Ishikawa (cell line): Measurements from ENCODE around the gene CDK6.

Source experiments
- CEBPB ChIP-seq: IDR thresholded peaks from 2 replicates; pipeline ENCODE4 v1.6.1; 2012
- CREB1 ChIP-seq: IDR thresholded peaks from 2 replicates; pipeline ENCODE4 v1.6.1; 2012; ENCODE audit warnings: low read depth
- EGR1 ChIP-seq: IDR thresholded peaks from 2 replicates; pipeline ENCODE4 v1.6.1; 2012
- EP300 ChIP-seq: IDR thresholded peaks from 2 replicates; pipeline ENCODE4 v1.6.1; 2012; ENCODE audit warnings: borderline replicate concordance
- FOXM1 ChIP-seq: IDR thresholded peaks from 2 replicates; pipeline ENCODE4 v1.6.1; 2012; ENCODE audit warnings: low read depth, borderline replicate concordance
- NFIC ChIP-seq: IDR thresholded peaks from 2 replicates; pipeline ENCODE4 v1.6.1; 2012
- RAD21 ChIP-seq: IDR thresholded peaks from 2 replicates; pipeline ENCODE4 v1.6.1; 2012; ENCODE audit warnings: low read depth
- REST ChIP-seq: IDR thresholded peaks from 2 replicates; pipeline ENCODE4 v1.6.1; 2012; ENCODE audit warnings: low read depth, mild to moderate bottlenecking
- TAF1 ChIP-seq: IDR thresholded peaks from 2 replicates; pipeline ENCODE4 v1.6.1; 2012; ENCODE audit warnings: low read depth, mild to moderate bottlenecking
- TCF12 ChIP-seq: IDR thresholded peaks from 2 replicates; pipeline ENCODE4 v1.6.1; 2012; ENCODE audit warnings: low read depth
- TEAD4 ChIP-seq: IDR thresholded peaks from 2 replicates; pipeline ENCODE4 v1.6.1; 2012
- USF1 ChIP-seq: IDR thresholded peaks from 2 replicates; pipeline ENCODE4 v1.6.1; 2012
- YY1 ChIP-seq: IDR thresholded peaks from 2 replicates; pipeline ENCODE4 v1.6.1; 2012; ENCODE audit warnings: low read depth
- ZBTB7A ChIP-seq: IDR thresholded peaks from 2 replicates; pipeline ENCODE4 v1.6.1; 2012; ENCODE audit warnings: low read depth
- TF ChIP-seq, protein P1 (sequence below): IDR thresholded peaks from 2 replicates; pipeline ENCODE4 v1.6.1; 2012

The CDK6 gene

DNA sequence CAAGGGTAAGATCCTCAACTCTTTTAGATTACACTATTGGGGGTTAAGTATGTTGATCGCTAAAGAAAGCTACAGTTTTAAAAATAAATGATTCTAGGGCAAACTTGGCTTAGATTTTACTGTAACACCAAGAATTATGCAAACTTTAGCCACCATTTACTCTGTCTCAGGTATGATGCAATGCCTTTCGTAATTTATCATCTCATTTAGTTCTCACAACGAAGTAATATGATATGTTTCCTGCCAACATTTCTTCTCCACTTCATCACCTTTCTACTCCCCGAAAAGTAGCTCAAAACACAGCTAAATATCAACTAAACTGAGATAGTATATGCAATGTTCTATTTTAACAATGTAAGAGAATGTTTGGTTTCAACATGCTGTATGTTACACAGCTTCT, 267.2 kb downstream of the CDK6 start:
- 0 out of 2 replicates have a peak, but pooled peaks have one; percentile 48 for TF ChIP-seq CEBPB
- TF ChIP-seq YY1: no peak
- no peak for TF ChIP-seq TCF12

GRCh38 chr7:92567460-92567859, 268.9 kb downstream of the CDK6 start:
- TF ChIP-seq YY1 (no peak), REST (no peak), EP300 (no peak), CREB1 (no peak), ZBTB7A (no peak), USF1 (no peak), CEBPB (no peak), EGR1 (no peak), FOXM1 (no peak), TCF12 (no peak), TAF1 (no peak), NFIC (no peak), TEAD4 (no peak), RAD21 (no peak)
- TF ChIP-seq, protein P1, sequence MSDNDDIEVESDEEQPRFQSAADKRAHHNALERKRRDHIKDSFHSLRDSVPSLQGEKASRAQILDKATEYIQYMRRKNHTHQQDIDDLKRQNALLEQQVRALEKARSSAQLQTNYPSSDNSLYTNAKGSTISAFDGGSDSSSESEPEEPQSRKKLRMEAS: no peak

DNA sequence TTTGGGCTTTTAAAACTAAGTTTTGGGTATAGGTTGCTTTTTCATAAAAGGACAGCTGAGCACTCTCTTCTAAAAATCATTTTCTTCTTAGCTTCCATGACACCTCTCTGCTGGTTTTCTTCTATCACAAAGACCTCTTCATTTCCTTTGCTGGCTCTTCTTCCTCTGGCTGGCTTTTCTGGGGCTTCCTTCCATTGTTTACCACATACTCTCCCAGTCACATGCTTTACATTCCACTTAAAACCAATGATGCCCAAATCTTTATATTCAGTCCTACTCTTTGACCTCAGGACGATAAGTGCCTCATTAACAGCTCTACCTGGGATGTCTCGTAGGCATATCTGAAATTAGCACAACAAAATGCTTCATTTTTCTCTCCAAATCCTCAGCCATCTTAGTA, 273.0 kb downstream of the CDK6 start:
- TF ChIP-seq FOXM1: no peak
- TF ChIP-seq TCF12: no peak
- no peak for TF ChIP-seq TEAD4
- no peak for TF ChIP-seq TAF1
- TF ChIP-seq REST: no peak
- no peak for TF ChIP-seq EGR1
- TF ChIP-seq CEBPB: no peak
- TF ChIP-seq USF1: no peak
- no peak for TF ChIP-seq NFIC

DNA sequence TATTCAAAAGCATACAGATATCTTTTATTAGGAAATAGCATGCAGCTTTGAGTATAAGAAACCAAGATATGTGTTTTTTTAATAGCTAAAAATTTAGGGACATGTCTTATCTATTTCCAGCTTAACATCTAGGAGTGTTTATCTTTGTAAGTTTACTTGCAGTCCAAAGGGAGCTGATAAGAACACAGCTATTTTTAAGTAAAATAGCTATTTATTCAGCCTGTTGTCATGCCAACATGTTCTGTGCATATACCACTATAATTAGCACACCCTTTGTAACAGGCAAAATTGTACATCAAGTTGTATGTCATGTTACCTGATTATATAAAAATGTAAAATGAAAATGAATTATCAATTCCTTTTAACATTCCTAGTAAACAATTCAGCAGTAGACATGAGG, 275.8 kb downstream of the CDK6 start:
- TF ChIP-seq CREB1: no peak
- no peak for TF ChIP-seq YY1
- TF ChIP-seq REST: no peak
- TF ChIP-seq NFIC: no peak
- no peak for TF ChIP-seq TAF1
- no peak for TF ChIP-seq TCF12
- TF ChIP-seq, protein P1: no peak
- TF ChIP-seq CEBPB: no peak
- no peak for TF ChIP-seq EP300

GRCh38 chr7:92557808-92558362, 278.5 kb downstream of the CDK6 start:
- no peak for TF ChIP-seq REST
